ENCODE measurements around the gene HLCS.

The HLCS gene

DNA sequence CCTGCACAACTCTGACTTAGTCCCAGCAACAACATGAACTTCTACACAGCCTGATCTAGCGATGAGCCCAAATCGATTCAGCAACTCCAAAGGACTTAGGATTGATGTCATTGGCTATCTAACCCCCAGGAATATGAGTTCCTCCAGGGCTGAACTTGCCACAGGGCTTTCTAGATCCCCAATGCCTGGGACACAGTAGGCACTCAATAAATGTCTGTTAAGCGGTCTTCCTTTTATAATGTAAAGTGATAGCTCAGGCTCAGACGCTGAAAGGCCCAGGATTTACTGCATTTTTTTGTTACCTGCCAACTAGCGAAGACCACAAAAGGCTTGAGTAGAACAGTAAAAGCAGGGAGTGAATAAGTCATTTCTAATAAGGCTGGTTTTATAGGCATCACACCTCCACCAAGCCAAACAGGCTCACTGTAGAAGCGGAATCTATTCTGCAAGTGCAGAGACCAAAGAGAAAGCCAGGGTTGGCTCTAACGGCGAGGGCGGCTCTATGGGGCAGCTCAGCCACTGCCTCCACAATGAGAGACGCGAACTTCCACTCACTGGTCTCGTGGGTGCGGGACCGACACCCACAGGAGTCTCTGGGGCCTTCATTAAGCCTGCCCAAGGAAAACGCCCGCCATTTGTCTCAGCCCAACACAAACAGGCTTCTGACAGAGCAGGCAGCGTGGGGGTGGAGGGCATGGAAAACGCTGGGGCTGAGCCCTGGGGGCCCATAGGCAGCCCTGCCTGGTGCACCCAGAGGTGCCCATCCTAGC, 52.0 kb downstream of the HLCS start:
- DNase-seq = no peak

GRCh38 chr21:36913247-36914169, 53.0 kb downstream of the HLCS start:
- DNase-seq = no peak

GRCh38 chr21:36910581-36911307, 55.7 kb downstream of the HLCS start:
- no peak for DNase-seq

DNA sequence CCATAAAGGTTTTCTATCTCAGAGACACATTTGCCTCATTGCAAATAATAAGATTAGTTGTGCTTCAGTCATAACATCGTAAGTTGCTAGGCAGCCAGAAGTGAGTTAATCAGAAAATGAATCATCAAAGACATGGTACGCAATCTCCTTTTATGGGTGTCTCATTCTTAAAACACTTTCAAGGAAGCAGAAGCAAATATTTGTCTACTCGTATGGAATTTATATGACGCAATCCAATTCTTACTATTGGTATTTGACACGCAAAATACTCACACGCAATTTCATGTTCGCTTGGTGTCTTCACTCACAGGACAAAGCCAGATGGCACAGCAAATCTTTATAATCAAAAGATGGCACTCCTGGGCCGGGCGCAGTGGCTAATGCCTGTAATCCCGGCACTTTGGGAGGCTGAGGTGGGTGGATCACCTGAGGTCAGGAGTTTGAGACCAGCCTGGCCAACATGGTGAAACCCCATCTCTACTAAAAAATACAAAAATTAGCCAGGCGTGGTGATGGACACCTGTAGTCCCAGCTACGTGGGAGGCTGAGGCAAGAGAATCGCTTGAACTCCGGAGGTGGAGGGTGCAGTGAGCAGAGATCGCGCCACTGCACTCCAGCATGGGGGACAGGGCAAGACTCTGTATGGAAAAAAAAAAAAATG, 56.4 kb downstream of the HLCS start:
- DNase-seq = no peak

DNA sequence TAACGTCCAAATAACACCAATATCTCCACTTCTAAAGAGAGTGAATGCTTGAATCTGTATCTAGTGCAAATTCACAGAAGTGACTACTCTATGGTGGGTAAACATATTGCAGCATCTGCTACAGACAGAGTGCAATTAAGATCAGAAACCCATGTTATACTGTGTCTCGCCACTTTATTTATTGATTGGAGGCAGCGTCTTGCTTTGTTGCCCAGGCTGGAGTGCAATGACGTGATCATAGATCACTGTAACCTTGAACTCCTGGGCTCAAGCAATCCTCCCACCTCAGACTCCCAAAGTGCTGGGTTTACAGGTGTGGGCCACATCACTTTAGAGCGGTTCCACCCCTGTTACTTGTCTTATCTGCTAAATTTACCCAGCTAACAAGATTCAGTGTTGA, 57.0 kb downstream of the HLCS start:
- DNase-seq = no peak

DNA sequence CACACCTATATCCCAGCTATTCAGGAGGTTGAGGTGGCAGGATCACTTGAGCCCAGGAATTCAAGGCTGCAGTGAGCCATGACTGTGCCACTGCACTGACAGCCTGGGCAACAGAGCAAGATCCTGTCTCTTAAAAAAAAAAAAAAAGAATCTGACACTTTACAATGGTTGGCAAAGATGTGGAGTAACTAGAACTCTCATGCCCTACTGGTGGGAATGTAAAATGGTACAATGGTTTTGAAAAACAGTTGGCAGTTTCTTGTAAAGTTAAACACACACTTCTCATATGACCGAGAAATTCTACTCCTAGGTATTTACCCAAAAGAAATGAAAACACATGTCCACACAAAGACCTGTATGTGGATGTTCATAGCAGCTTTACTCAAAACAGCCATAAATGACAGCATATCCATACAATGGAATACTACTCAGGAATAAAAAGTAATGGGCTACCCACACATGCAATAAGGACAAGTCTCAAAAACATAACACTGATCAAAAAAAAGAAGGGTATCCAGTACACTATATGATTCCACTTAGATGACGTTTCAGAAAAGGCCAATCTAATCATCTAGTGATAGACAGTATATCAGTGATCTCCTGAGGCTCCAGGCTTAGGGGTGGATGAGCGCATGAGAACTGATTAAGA, 58.1 kb downstream of the HLCS start:
- no peak for DNase-seq

- DNase-seq = no peak
Measured at GRCh38 chr21:36904093-36904666, 62.3 kb downstream of the HLCS start.

DNA sequence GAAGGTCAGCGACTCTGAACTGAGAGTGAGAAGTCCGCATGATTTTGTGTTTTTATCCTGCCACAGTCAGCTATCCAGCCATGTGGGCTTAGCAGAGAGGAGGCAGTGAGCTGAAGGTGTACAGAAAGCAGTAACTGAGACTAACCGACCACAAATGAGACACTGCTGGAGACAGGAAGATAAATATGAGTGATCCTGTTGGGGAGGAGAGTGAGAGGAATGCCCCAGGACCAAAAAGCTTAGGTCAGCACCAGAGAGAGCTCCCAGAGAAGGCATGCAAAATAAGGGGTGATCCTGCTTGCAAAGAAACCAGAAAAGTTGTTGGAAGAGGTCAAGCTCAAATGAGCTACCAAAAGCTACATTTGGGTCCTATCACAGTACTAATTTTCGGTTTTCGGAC, 63.7 kb downstream of the HLCS start:
- DNase-seq = no peak

- no peak for DNase-seq
Measured at GRCh38 chr21:36902331-36902730, 64.1 kb downstream of the HLCS start.

DNA sequence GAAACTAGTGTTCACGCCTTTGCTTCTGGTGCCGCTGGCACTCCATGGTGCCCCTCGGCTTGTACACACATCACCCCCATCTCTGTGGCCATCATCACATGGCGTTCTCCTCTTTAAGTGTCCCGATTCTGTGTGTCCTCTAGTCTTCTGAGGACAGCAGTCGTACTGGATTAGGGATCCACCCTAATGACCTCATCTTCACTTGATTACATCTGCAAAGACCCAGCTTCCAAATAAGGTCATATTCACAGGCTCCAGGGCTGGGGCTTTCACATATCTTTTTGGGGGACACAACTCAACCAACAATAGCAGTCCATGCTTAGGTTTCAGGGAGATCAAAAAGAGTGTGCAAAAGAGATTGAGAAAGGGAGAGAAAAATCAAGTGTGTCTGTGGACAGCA, 64.9 kb downstream of the HLCS start:
- DNase-seq = no peak

DNA sequence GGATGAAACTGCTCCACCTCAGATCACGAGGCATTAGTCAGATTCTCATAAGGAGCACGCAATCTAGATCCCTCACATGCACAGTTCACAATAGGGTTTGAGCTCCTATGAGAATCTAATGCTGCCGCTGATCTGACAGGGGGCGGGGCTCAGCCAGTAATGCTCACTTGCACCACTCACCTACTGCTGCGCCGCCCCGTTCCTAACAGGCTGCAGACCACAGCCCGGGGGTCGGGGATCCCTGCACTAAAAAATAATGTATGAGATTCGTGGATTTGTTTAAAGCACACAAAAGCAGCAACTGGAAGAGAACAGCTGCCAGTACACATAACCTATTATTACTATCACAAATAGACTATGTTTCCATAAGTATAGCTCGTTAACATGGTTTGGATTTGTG, 72.9 kb downstream of the HLCS start:
- DNase-seq = no peak

DNA sequence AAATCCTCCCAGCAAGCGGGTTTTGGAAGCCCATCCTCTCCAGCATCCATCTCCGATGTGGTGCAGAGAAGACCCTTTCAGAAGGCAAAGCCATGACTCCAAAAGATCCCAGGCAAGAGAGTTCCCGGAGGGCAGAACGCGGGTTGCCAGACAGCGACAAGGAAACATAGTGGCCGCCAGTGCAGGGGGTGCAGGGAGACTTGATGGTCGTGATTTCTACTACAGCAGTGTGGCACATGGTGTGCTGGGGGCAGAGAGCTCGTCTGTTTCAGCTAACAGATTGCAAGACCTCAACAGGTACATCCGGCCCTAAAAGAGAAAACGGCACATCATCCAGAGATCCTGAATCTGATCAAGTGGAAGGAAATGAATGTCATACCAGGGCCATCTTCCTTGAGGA, 74.3 kb downstream of the HLCS start:
- no peak for DNase-seq

GRCh38 chr21:36891692-36892091, 74.8 kb downstream of the HLCS start:
- DNase-seq = no peak

DNA sequence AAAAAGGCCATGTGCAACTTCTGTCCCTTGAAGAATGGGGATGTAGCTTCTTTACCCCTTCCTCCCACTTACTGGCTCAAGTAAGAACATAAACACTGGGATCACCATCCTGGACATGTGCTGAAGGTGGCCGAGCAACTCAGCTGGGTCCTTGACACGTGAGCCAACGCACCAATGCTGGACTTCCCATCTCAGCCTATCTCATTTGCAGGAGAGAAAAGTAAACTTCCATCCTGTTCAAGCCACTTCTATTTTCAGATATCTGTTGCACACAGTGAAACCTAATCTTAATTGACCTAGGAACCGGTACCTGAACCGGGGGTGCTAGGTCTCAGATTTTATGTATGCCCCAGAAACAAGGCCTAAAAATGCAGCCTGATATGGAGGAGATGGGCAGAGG, 75.3 kb downstream of the HLCS start:
- DNase-seq = no peak

- no peak for DNase-seq
Measured at GRCh38 chr21:36890086-36890485, 76.4 kb downstream of the HLCS start.

DNA sequence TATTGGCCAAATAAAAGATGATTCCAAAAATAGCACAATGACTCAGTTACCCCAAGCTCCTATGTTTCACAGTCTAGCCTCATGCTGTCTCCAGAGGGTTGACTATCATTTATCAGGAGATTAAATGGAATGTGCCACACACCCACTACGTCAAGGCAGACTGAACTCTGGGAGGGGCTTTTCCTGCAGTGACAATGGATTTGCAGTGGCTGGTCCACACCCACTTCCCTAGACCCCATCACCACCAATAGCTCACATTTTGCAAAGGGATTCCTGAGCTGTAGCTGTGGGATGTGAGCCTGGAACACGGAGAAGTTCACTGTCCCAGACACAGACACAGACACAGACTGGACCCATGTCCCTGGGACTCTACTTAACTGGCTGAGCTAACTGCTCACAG, 77.1 kb downstream of the HLCS start:
- DNase-seq = no peak

- no peak for DNase-seq
Measured at GRCh38 chr21:36888466-36888865, 78.0 kb downstream of the HLCS start.

GRCh38 chr21:36887963-36888362, 78.5 kb downstream of the HLCS start:
- no peak for DNase-seq

GRCh38 chr21:36883532-36884486, 82.7 kb downstream of the HLCS start:
- no peak for DNase-seq

GRCh38 chr21:36882776-36883175, 83.7 kb downstream of the HLCS start:
- no peak for DNase-seq

DNA sequence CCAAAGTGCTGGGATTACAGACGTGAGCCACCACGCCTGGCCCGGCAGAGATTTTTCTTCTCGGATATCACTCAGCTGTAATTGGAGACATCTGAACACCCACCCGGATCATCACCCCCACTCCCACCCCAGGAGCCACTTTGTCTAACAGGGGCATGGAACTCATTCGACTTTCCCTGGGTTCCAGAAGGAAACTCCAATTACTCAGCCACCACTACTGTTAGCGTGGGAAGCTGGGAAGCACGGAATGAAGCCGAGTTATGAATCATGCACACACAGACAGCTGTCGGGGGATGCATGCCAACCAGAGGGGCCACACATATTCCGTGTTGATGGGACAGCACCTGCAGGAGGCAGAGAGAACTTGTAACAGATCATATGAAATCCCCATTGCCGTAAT, 85.2 kb downstream of the HLCS start:
- no peak for DNase-seq
